ENCODE measurements around the gene PRKN.

DNA sequence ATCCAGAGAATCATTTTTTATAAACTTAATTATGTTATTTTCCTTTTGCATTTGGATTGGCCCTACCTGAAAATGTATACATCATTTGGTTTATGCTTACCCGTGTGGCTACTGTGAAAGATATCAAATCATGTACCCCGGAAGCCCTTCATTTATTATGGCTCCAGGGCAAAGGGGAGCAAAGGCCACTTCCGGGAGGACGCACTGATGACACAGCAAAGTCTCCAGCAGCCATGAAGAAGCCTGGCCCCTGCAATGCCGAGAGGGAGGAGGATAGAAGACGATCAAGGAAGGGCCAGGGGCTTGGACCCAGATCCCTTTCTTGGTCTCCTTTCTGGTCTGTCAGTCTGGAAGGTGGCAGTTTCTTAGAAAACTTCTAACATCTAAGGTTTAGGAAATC, 1073.4 kb downstream of the PRKN start:
- TF ChIP-seq POLR2A (IDR thresholded peaks at IDR 0.05) (no peak), POLR2AphosphoS5 (IDR thresholded peaks at IDR 0.05) (no peak)
- TF ChIP-seq, protein P1, sequence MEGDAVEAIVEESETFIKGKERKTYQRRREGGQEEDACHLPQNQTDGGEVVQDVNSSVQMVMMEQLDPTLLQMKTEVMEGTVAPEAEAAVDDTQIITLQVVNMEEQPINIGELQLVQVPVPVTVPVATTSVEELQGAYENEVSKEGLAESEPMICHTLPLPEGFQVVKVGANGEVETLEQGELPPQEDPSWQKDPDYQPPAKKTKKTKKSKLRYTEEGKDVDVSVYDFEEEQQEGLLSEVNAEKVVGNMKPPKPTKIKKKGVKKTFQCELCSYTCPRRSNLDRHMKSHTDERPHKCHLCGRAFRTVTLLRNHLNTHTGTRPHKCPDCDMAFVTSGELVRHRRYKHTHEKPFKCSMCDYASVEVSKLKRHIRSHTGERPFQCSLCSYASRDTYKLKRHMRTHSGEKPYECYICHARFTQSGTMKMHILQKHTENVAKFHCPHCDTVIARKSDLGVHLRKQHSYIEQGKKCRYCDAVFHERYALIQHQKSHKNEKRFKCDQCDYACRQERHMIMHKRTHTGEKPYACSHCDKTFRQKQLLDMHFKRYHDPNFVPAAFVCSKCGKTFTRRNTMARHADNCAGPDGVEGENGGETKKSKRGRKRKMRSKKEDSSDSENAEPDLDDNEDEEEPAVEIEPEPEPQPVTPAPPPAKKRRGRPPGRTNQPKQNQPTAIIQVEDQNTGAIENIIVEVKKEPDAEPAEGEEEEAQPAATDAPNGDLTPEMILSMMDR (IDR thresholded peaks at IDR 0.05 in 8 of 11, conservative IDR thresholded peaks at IDR 0.05 in 3 of 11): no peak
